HuH-7 (cell line): ENCODE results near the gene GRK6.

Source experiments
- DNase-seq: peaks from one replicate; pipeline ENCODE4 v3.0.0; 2011; ENCODE audit warnings: low spot score

The GRK6 gene

DNA sequence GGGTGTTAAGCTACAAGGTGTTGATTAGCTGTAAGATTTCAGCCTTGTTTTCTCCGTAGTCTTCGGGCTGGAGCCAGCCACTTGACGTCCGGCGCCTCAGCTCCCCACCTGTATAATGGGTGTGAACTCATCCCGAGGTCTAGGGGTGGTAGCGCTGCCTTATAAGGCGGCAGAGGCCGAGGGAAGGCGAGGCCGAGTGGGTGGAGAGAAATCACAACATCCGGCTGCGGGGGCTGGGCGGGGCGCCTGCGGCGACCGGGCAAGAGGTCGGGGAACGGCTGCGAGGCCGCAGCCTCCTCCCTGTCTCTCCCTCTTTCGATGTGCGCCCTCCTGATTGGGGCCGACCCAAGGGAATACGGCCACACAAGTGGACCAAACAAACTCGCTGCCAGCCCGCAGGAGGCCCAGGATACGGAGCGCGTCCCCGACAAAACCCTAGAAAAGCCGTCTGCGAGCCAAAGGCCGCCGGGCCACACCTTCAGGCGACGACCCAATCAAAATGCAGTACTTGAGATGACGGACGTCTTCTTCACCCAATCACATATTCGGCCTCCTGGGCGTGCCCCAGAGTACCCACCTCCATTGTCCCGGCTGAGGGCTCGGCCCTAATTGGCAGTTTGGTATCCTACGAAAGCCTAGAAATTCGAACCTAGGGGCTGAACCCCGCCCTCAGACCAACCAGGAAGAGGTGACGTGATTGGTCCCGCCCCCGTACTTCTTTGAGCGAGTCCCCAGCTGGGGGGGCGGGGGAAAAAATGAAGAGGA is 493 bp upstream of the GRK6 start:
- peak; percentile 95 for DNase-seq

DNA sequence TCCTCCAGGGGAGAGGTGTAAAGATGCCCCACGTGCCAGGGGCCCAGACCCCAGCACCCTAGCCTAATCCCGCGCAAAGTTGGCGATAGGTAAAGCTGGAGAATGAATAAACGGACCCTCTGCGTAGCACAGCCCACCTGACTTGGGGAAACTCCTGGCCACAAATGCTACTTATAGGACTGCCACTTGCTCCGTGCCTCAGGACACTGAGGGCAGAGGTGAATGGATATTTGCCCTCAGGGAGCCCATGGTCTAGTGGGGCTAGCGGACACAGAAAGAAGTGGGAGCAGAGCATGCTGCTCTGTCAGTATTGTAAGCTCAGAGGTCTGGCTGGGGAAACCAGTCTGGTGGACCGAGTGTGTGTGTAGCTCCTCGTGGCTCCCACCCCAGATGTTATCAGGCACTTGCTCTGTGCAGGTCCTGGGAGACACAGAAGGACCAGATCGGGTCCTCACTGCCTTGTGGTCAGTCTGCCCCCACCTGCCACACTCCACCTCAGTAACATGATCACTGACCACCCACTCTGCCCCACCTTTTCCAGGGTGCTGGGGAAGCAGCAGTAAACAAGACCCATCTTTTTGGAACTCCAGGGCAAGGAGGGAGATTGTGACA is 841 bp downstream of the GRK6 start:
- no peak for DNase-seq

DNA sequence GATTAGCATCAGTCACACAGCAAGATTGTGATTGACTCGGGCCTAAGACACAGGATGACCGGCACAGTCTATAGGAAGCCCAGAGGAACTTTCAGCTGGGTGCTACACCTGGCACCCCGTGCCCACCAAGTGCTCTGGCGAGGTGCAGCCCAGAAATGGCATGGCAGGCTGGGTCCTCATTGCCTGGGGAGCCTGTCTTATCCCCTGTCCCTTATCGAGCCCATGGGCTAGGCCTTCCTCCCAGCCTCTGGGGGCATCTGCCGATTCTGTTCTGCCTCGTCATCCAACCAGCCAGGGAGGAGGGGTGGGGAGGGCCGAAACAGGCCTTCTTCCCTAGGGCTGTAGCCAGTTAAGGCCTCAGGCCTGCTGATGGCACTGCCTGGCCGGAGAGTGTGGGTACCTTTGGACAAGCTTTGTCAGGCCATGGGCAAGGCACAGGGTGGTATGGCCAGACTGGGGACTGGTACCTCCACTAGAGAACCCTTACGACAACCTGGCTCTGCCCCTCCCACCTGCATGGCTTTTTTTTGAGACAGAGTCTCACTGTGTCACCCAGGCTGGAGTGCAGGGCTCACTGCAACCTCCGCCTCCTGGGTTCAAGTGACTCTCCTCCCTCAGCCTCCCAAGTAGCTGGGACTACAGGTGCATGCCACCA is 1.6 kb downstream of the GRK6 start:
- no peak for DNase-seq

DNA sequence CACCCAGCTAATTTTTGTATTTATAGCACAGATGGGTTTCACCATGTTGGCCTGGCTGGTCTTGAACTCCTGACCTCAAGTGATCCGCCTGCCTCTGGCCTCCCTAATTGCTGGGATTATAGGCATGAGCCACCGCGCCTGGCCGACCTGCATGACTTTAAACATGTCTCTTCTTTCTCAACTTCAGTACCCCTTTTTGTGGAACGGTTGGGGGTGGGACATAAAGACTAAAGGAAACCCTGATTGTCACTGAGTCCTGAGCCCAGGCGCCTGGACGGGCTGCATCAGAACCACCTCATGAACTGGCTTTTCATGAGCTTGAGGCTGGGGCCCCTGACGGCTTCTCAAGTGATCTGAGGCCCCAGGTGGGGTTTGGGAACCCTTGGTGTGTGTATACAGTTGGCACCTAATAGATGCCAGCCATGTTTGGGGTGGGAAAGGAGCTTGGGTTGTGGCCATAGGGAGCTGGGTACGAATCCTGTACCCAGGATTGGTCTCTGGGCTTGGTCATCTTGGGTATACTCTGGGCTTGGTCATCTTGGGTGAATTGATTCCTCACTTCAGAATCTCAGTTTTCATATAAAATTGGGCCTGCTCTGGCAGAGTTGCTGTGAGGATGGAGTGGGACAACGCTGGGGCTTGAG is 2.2 kb downstream of the GRK6 start:
- DNase-seq: no peak

- no peak for DNase-seq
Measured at GRCh38 chr5:177429248-177430040, 3.0 kb downstream of the GRK6 start.

DNA sequence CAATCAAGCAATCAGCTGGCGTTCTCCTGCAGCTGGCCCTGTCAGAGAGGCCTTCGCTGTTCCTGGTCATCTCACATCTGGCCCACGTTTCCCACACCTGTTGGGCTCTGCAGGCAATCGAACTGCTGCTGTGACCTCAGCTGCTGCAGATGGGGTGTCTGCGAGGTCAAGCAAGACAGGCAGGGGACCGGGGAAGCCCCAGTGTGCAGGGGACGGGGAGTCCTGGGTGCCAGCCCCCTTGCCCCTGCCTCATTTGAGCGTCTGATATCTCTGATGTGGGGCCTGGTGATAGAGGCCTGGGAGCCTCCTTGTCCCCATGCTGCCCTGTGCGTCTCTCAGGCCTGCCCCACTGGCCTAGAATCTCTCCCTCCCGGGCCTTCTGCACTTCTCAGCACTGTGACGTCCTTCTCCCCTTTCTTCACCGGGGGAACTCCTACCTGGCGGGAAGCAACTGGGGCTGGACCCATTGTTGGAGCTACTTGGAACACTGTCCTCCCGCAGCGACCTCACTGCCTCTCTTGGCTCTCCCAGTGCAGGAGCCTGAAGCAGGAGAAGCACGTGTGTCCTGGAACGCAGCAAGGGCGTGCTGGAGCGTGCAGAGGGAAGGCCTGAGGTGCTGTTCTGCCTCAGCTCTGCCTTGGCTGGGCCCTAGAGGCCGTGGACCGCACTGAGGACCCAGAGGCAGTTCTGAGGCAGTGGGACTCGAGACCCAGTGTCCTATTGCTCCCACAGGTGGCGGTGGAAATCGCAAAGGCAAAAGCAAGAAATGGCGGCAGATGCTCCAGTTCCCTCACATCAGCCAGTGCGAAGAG is 3.9 kb downstream of the GRK6 start:
- no peak for DNase-seq

DNA sequence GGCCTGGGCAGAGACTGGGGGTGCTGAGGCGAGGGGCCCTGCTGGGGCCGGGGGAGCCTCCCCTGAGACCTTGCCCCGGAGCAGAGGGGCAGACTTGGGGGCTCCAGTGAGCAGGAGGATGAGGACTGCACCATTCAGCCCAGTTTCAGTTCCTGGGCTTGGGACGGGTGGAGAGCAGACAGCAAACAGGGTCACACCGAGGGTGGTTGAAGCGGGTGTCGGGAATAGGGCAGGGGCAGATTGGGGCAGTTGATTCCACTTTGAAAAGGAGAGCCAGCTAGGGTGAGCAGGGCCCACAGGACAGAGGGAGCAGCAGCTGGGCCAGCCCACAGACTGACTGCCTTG is 4.5 kb downstream of the GRK6 start:
- no peak for DNase-seq

GRCh38 chr5:177431317-177432142 is 5.1 kb downstream of the GRK6 start:
- no peak for DNase-seq

- no peak for DNase-seq
Measured at GRCh38 chr5:177432143-177432838, 5.8 kb downstream of the GRK6 start.

DNA sequence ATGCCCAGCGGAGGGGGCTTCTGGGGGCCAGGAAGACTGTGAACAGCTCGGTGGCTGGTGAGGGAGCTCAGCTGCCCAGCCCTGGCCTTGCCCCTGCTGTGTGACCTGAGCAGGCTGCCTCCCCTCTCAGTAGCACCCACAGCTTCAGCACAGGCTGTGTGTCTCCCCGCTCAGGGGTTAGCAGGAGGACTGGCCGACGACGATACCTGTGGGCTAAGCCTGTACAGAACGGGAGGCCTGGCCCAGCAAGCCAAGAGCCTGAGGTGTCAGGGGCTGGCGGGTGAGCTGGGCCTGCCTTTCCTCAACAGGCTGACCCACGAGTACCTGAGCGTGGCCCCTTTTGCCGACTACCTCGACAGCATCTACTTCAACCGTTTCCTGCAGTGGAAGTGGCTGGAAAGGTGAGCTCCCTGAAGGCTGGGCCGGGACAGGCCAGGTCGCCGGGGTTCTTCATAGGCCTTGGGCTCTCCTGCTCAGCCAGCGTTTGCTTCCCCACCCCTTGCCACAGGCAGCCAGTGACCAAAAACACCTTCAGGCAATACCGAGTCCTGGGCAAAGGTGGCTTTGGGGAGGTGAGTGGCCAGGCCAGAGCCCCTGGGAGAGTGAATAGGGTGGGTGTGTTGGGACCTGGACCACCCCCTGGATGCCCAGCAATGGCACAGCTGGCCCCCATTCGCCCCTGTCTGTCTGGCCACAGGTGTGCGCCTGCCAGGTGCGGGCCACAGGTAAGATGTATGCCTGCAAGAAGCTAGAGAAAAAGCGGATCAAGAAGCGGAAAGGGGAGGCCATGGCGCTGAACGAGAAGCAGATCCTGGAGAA is 6.6 kb downstream of the GRK6 start:
- DNase-seq: no peak

- DNase-seq: no peak
Measured at GRCh38 chr5:177433658-177434217, 7.3 kb downstream of the GRK6 start.

DNA sequence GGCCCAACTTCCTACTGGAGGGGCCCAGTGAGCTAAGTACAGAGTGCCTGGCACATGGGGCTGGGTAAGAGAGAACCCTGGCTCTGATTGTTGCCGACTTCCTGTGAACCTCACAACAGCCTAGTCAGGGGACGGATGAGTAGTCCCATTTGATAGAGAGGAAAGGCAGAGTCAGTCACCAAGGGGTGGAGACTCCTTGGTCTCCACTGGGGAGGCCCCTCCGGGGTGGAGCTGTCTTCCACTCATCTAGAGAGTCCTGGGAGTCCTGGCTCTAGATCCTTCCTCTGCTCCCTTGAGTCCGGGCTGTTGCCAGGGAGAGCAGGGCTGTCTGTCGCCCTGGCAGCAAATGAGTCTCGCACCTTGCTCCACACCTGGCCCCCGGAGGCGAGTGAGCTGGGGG is 8.0 kb downstream of the GRK6 start:
- no peak for DNase-seq

- no peak for DNase-seq
Measured at GRCh38 chr5:177434942-177435738, 8.7 kb downstream of the GRK6 start.

DNA sequence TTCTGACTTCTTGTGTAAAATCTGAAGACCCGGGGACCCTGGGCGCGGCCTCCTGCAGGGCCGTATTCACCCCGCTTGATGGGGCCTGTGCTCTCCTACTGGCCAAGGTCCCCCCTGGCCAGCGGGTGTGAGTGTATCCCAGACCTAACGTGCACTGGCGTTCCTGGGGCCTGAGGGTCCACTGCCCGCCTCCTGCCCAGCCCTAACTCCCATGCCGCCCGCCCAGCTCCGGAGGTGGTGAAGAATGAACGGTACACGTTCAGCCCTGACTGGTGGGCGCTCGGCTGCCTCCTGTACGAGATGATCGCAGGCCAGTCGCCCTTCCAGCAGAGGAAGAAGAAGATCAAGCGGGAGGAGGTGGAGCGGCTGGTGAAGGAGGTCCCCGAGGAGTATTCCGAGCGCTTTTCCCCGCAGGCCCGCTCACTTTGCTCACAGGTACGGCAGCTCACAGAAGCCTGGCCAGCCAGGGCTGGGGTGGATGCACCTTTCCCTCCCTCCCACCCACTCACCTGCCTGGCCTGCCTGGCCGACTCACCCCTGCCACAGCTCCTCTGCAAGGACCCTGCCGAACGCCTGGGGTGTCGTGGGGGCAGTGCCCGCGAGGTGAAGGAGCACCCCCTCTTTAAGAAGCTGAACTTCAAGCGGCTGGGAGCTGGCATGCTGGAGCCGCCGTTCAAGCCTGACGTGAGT is 9.5 kb downstream of the GRK6 start:
- no peak for DNase-seq

DNA sequence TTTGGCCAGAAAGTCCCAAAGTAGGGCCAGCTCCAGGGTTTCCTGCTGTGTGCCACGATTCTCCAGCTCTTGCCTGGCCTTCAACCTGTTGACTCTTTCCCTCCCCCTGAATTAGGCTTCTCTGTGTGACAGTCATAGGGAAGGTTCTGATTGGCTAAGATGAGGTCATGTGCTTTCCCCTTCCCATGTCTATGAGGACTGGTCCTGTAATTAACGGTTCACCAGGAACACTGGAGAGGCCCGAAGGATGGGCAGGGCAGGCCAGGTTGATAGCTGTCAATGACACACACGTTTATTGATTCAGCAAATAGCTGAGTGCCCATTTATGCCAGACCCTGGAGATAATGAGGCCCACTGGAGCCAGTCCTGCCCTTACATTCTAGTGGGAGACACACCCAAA is 11.1 kb downstream of the GRK6 start:
- DNase-seq: no peak

GRCh38 chr5:177438468-177438867 is 12.0 kb downstream of the GRK6 start:
- DNase-seq: no peak

GRCh38 chr5:177439518-177440053 is 13.1 kb downstream of the GRK6 start:
- DNase-seq: no peak
